ENCODE measurements around the gene IGSF23.

GRCh38 chr19:44596428-44597130 lies 16.8 kb upstream of the IGSF23 start:
- no peak for TF ChIP-seq POLR2AphosphoS5 (IDR thresholded peaks at IDR 0.05; ENCODE audit: low read depth, low read length)
- no peak for TF ChIP-seq POLR2A (IDR thresholded peaks at IDR 0.05; ENCODE audit: low read depth, low read length)

Data from GM12891 (cell line).